Right ventricle myocardium superior (tissue), 1 donor: Measurements from ENCODE around the gene SLC29A2. TPM values are rescaled to one million over a fixed set of nuclear protein-coding genes. Genes with fewer than 3 reads are reported as not detected.

Experiments
- ATAC-seq: fragments of 200-7000 bp; cut with Tn5 transposase; one replicate; pipeline ENCODE4 v1.9.1; 2020; ENCODE audit warnings: mild to moderate bottlenecking; ENCODE audit not compliant: poor library complexity
- DNase-seq: peaks from one replicate; pipeline ENCODE4 v3.0.0-alpha.2; 2020
- intact Hi-C: fragments of 100-400 bp; cut with DNase I; formaldehyde crosslinking; loops from one replicate; pipeline ENCODE4 v1.11.2; 2022
- total RNA-seq: library from RNA; stranded (reverse); fragmentation: NEBNext Ultra II Directional; extraction: Animal tissue kit (Norgen Biotek cat#: 25700); gene quantifications from one replicate; pipeline ENCODE4 v1.2.1, GENCODE V29; 2021
- donor health status: DM: no; HTN: yes; CAD: no; lungs with severe emphysema.

Gene SLC29A2
- total RNA-seq, 1 donor from 2014 or later, result 16.3 TPM

DNA sequence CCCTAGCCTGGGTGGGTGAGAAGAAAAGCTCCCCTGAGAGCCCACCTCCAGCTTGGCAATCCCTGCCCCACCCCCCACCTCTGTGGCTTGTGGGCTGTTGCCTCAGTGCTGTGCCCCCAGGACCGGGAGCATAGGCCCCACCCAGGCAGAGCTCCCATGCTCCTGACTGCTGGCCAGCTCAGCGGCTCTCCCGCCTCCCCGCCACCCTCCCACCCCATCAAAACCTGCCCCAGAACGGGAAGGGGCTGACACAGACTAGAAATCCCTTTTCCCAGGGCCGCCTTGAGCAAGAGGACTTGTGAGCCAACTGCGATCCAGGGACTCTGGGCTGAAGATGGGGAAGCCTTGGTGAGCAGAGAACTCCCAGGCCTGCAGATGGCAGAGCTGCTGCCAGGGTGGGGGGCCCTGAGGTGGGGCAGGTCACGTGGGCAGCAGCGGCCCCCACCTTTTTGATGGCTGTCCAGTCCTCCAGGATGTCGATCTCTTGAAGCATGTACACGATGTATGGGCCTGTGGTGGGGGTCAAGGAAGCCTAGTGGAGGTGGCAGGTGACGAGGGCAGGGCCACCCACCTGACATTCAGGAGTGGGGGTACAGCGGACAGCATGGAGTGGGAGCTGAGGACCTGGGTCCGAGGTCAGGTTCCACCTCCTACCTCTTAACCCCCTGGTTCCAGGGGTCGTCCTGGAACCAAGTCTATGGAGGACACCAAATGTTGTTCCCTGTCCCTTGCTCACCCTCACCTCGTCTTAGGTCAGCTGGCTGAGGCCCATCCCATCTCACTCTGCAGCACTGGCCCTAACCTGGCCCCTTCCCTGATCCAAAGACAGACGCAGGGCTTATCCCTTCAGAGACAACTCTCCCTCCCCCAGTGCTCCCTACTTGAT is 33.0 kb downstream of the SLC29A2 start:
- DNase-seq, result peak; percentile 22
- intact Hi-C loops, result no loop called here
- ATAC-seq, result no peak

DNA sequence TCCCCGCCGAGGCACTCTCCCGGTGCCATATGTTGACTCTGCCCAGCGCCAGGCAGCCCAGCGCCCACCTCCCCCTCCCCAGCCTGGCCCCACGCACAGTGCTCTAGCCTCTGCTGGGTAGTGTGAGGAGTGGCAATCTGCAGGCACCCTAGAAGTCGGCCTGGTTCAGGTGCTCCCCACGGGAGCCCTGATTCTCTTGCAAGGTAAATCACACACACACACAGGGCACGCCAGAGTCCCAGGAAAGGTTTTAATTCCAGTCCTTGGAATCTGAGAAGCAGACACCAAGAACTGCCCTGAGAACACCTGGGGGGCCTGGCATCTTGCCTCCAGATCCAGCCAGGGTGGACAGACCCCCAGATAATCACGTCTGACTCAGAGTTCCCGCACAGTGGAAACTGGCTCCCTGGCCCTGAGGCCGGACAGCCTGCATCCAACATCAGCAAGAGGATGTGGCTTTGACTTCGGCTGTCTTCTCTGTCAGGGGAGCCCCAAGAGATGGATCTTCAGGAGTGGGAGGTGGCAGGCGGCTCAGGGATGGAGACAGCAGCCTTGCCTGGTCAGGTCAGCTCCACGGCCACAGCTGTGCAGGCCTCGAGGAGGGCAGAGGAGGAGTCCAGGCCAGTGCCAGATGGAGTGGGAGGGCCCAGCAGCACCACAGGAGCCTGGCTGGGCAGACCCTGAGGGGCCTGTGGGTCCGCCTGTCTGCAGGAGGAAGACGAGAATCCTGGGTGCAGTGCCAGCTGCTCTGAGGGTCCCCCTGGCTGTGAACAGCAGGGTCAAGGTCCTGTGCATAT is 34.3 kb downstream of the SLC29A2 start:
- intact Hi-C loops, result no loop called here

DNA sequence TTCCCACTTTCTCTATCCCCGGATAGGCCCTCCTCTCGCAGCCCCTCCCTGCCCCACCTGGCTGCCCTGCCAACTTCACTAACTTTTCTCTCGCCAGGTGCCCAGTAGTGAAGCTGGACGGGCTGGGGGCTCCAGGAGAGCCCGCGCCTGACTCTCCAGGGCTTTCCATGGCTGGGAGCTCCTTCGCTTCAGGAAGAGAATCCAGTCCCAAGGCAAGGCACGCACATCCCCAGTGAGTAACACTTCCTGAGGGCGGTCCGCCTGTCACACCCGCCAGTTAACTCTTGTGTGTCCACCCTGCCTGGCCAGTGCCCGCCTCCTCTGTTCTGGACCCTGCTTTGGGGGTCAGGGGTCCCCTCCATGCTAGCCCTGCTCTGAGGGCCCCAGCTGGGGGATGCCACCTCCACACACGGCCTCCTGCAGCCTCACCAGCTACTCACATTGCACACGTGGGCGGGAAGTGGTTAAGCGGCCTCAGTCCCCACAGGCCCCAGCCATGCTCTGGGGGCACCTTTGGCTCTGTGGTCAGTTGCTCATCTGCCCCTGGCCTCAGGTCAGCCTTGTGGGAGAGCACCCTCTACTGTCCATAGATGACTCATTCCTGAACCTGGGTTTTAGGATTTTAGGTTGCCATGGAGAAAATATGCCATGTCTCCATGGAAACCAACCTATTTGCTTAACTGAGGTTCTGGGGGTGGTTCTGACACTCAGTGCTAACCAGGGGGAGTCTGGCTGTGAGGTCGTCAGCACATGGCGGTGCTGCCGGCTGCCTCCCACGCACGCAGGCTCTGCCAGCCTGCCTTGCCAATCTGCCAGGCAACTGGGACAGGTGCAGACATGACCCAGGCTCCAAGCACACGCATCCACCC is 35.1 kb downstream of the SLC29A2 start, which contains the start of gene RIN1:
TSS of gene RIN1 (minus strand) at position 201 of the 869 bp plus-strand sequence. CDS start at position 169, 32 bp downstream.
- ATAC-seq, result peak; percentile 65
- intact Hi-C loops, result no loop called here
- peak; percentile 69 for DNase-seq

More for the DNA sequence above, 34.3 kb downstream of the SLC29A2 start:
- ATAC-seq, result no peak
- DNase-seq, result peak; percentile 41

DNA sequence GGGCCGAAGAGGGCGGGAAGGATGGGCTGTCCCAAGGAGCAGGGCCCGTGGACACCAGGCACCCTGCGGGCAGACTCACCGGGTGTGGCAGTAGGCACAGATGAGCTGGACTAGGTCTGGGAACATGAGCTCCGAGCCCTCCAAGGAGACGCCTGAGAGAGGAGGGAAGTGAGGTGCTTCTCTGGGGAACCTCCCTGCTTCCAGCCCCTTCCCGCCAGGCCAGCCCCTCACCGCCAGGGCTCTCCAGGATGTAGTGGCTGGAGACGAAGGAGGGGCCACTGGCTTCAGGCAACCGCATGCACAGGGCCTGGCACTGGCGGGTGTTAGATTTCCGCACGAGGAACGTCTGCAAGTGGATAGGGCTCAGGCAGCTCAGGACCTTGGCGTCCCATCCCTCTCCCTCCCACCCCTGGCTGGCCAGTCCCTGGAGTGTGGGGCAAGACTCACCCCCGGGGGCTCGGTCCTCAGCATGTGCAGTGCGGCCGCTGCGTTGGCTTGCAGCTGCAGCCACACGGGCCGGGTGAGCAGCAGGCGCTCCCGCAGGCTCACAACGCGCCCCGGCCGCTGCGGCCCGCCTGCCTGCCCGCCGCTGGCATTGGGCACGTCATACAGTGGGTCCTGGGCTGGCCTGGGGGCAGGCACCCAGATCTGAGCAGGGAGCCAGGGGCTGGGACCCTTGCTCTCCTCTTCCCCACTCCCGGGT is 35.9 kb downstream of the SLC29A2 start:
- ATAC-seq (peak; percentile 34), DNase-seq (no peak)
- intact Hi-C loops, result no loop called here

DNA sequence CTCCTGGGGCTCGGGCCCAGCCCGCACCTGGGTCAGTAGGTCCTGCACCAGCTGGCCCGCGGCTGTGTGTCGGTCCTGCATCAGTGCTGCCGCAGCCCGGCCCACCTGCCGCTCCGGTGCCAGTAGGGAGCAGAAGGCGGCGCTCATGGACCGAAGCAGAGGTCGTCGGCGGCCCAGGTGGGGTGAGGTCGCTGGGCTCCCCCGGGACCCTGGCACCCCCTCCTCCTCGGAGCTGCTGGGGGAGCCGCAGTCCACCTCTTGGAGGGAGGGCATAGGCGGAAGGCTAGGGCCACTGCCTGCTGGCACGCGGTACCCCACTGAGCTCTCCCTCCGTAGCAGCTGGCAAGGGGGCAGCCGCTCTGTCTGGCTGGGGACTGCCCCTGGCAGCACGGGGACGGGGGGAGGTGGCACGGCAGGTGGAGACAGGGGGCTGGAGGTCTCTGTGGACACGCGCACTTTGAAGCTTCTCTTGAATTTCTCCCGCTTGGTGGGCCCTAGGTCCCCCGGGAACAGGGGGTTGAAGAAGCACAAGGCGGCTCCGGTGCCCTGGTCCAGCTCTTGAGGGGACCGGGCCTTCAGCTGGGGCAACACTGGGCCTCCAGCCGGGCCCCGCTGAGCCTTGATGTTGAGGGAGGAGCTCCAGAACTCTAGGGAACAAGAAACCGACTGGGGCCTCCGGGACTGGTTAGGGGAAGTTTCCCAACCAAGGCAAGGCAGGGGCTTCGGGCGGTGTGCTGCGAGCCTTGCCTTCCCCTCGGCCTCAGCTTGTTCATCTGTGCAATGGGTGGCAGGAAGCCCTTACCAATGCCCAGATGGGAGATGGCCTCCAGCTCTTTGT is 36.7 kb downstream of the SLC29A2 start:
- intact Hi-C loops, result no loop called here
- ATAC-seq, result no peak

DNA sequence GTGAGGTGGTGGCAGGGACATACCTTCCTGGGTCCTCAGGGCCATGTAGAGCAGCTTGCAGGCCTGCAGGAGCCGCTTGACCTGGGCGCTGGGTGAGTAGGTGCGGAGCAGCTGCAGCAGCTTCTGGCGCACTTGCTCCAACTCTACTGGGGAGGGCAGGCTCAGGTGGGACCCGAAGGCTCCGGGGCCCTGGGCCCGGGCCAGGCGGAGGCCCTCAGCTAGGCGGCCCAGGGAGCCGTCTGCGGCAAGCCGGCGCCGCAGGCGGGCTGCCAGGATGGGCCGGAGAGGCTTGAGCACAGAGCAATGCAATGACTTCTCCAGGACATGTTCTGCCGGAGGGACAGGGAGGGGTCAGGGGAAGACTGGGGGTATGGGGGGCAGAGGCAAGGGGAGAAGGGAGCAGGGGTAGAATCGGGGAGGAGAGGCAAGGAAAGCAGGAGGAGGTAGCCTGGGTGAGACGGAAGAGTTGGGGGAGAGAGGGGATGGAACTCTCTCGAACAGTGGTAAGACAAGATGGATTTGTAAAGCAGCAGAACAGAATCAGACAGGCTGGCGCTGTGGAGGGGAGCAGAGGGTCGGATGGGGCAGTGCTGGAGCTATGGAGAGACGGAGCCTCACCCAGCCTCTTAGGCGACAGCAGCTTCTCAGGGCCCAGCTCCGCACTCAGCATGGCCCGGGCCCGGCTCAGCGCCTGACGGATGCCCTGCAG is 37.5 kb downstream of the SLC29A2 start:
- no peak for ATAC-seq
- peak; percentile 33 for DNase-seq
- intact Hi-C loops, result no loop called here

More for the DNA sequence above, 36.7 kb downstream of the SLC29A2 start:
- DNase-seq, result no peak

DNA sequence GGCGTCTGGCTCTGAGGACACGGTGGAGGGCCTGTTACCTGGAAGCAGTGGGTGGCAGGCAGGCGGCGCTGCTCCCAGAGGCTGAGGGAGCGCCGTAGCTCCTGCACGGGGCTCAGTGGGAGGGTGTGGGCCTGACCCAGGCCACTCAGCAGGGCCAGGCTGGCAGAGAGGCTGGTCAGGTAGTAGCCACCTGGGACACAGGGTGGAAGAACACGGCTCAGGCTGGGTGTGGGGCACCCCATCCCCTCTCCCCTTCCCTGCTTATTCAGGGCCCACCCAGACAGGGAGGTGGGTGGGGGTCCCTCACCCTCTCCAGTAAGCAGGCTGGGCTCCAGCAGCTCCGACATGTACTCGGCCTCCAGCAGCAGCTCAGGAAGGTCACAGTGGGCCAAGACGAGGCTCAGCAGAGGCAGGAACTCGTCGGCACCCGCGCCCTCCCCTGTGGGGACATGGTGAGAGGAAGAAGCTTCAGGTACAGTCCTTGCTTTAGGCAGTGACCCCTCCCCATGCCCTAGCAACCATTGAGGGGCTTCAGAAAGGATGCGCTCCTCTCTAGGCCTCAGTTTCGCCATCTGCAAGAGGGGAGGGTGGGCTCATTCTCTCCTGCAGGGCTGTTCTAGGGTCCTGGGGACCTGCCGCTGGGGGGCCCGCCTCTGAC is 38.2 kb downstream of the SLC29A2 start:
- ATAC-seq (no peak), DNase-seq (peak; percentile 15)
- intact Hi-C loops, result no loop called here

DNA sequence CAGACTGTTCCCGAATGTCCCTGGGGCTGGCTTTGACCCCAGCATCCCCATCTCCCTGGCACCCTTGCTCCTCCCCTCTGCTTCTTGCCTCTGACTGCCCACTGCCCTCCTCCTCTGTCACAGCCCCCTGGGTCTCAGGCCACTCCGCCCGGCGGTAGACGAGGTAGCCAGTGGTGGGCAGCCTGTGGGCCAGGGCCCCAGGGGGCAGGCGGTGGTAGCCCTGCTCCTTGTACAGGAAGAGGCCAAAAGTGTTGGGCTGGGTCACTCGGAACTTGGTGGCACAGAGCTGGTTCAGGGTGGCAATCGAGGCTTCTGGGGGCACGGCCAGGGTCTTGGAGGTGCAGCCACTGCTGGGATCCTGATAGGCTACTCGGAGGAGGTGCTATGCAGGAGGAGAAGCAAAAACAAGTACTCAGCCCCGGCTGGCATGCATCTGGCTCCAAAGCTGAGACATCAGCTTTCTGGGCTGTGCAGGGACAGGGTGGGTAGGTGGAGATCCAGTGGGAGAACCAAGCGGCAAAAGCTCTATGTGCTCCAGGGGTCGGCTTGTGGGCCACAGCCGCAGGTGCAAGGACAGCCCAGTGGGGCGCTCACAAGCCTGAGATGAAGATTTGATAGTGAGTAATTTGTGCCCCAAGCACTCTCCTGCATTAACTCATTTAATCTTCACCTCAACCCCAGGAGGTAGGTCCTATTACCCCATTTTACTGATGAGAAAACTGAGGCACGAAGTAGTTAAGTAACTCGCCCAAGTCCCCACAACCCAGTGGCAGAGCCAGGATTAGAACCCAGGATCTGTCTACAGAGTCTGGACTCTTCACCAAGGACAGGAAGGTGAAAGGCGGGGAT is 39.0 kb downstream of the SLC29A2 start:
- DNase-seq (no peak), ATAC-seq (no peak)
- intact Hi-C loops, result no loop called here

DNA sequence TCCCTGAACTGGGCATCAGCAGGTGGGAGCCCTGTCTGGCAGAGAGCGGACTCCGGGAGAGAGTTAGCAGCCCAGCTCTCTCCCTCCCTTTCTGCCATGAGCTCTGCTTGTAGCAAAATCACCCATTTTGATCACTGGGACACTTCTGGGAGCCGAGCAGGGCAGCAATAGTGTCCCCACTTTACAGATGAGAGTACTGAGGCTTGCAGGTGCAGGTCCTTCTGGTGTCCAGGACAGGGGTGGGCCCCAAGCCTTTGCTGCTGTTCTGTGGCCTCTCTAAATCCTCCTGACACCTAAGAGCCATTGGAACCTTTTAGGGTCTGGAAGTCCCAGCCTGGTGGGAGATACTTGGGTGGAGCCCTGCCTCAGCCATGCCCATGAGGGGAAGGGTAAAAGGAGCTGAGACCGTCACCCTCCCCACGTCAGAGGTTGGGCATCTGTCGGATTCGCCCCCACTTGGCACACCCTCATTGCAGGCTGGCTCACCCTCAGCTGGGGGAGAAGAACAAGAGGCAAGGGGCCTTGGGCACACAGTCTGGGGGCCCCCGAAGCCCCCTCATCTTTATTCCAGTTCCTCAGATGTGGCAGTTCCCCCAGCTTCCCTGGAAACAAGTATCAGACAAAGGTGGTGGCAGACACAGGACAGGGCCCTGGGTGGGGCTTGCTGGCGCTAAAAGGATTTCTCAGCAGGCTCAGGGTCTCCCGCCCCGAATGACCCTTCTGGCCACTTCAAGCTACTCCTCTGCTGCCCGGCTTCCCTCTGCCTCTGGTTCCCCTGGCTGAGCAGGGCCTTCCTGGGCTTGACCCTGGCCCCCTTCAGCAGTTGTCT is 39.8 kb downstream of the SLC29A2 start:
- intact Hi-C loops, result no loop called here
- no peak for DNase-seq
- ATAC-seq, result no peak

DNA sequence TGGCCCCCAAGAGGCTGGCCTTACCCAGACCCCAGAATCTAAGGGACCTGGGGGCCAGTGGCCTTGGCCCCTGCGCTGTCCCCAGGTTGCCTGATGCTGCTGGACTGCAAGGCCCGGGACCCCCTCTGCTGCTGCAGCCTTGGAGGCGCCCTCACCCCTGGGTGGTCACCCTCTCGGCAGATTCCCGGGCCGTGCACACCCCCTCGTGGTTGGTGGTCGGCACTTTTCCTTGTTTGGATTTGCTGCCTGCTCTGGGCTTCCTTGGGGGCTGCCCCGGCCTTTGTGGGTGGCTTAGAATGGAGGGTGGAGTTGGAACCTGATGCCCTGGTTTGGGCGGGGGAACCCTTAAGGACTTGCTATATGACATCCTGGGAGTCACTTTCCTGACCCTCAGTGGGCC is 40.6 kb downstream of the SLC29A2 start:
- peak; percentile 34 for DNase-seq
- ATAC-seq, result no peak
- intact Hi-C loops, result no loop called here

DNA sequence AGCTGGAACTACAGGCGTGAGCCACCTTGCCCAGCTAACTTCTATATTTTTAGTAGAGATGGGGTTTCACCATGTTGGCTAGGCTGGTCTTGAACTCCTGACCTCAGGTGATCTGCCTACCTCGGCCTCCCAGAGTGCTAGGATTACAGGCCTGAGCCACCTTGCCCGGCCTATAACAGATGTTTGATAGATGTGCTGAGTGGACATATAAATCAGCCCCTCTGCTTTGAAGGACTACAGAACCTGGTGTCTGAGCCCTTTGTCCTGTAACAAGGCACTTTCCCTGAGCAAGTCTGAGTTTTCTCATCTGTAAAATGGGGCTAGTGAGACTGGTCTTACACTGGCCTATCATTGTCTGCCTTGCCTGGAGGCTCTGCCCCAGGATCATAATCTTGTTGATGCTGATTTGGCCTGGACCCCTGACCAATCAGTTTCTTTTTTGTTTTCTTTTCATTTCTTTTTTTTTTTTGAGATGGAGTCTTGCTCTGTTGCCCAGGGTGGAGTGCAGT is 42.3 kb downstream of the SLC29A2 start:
- ATAC-seq (no peak), DNase-seq (peak; percentile 5)
- intact Hi-C loops, result loop anchor here (2.0 kb wide), 1 partner anchor 18 kb away; no protein-coding TSS in a partner anchor

DNA sequence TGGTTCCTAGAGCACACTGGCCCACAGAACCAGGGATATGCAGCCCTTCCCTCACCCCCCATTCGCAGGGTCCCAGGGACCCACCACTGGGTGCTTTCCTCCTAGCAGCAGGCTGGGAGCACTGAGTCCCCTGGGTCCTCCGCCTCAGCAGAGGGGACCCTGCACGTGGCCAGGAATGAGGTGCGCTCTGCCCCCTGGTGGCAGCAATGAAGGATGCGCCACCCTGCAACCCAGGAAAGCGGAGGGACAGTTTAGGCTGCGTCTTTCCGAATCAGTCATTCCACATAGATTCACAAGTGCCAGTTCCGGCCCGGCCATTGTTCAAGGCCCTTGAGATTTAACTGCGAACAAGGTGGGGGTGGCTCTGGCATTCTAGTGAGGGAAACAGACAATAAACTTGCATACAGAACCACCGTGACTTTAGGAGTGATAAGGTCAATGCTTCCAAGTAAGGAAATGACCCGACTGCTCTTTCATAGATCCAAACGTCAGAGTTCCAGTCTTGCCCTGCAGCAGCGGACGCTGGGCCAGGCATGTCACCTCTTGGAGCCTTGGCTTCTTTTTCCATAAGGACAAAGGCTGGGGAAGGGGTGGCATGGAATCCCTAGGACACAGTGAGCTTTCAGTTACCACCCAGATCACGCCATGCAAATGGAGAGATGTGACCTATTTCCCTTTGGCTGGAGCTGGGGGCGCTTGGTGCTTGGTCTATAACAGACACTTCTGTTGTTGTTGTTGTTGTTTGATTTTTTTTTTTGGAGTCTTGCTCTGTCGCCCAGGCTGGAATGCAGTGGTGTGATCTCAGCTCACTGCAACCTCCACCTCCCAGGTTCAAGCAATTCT is 43.0 kb downstream of the SLC29A2 start:
- ATAC-seq (peak; percentile 84), DNase-seq (peak; percentile 85)
- intact Hi-C loops, result loop anchor here (2.0 kb wide), 1 partner anchor 18 kb away; no protein-coding TSS in a partner anchor

DNA sequence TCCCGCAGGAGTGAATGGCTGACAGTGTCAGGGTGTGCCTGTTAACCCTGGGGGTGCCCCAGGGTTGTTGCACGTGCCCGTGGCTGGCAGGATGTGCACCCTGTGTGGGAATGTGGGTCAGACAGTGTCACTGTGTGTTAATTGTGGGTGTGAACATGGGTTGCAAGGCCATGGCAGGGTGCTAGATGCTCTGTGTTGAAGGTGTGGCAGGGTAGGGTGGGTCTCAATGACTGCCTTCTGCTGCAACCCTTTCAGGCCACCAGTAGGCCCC is 43.6 kb downstream of the SLC29A2 start:
- intact Hi-C loops, result loop anchor here (2.0 kb wide), 1 partner anchor 17 kb away; no protein-coding TSS in a partner anchor
- DNase-seq, result peak; percentile 33
- peak; percentile 2 for ATAC-seq
